ENCODE data around the gene RBPJ. TPM values are rescaled to one million over a fixed set of nuclear protein-coding genes. Genes with fewer than 3 reads are reported as not detected.

RBPJ gene
- total RNA-seq, 4 donors from 2014 or later, result 94.1 to 129 (median 113) TPM

- DNase-seq (ENCODE audit: low spot score), result no peak
- no peak for ATAC-seq (ENCODE audit: low FRiP score)
- no peak for TF ChIP-seq CTCF (IDR thresholded peaks at IDR 0.05)
These were observed 143.7 kb downstream of the RBPJ start for GRCh38 chr4:26464420-26465095.

- no peak for DNase-seq (ENCODE audit: low spot score)
- no peak for TF ChIP-seq CTCF (IDR thresholded peaks at IDR 0.05)
- ATAC-seq (ENCODE audit: low FRiP score), result no peak
These were observed 145.9 kb downstream of the RBPJ start for GRCh38 chr4:26466578-26467270.

- DNase-seq (ENCODE audit: low spot score), result no peak
- ATAC-seq (ENCODE audit: low FRiP score), result no peak
- TF ChIP-seq CTCF (IDR thresholded peaks at IDR 0.05), result no peak
These were observed 146.9 kb downstream of the RBPJ start for GRCh38 chr4:26467724-26468123.

- TF ChIP-seq CTCF (IDR thresholded peaks at IDR 0.05), result no peak
- no peak for ATAC-seq (ENCODE audit: low FRiP score)
- DNase-seq (ENCODE audit: low spot score), result no peak
These were observed 147.6 kb downstream of the RBPJ start for GRCh38 chr4:26468283-26468949.

- ATAC-seq (ENCODE audit: low FRiP score) (no peak), DNase-seq (ENCODE audit: low spot score) (no peak)
- no peak for TF ChIP-seq CTCF (IDR thresholded peaks at IDR 0.05)
These were observed 148.2 kb downstream of the RBPJ start for GRCh38 chr4:26468977-26469376.

- DNase-seq (ENCODE audit: low spot score) (no peak), ATAC-seq (ENCODE audit: low FRiP score) (no peak)
- no peak for TF ChIP-seq CTCF (IDR thresholded peaks at IDR 0.05)
These were observed 151.1 kb downstream of the RBPJ start for GRCh38 chr4:26471890-26472289.
